ENCODE results near the gene PPDPF.

Gene PPDPF

GRCh38 chr20:63487116-63487764, 33.3 kb upstream of the PPDPF start:
- H3K4me3 ChIP-seq (ENCODE audit: low read depth, low read length): no peak overlapping the region

GRCh38 chr20:63487781-63488241, 32.8 kb upstream of the PPDPF start:
- H3K4me3 ChIP-seq (ENCODE audit: low read depth, low read length): peak overlapping the region; percentile 13

- no peak overlapping the region for H3K4me3 ChIP-seq (ENCODE audit: low read depth, low read length)
Observed at GRCh38 chr20:63488315-63489251, 32.0 kb upstream of the PPDPF start.

- H3K4me3 ChIP-seq (ENCODE audit: low read depth, low read length): no peak overlapping the region
Observed at GRCh38 chr20:63490416-63490815, 30.1 kb upstream of the PPDPF start.

GRCh38 chr20:63491078-63491477, 29.5 kb upstream of the PPDPF start:
- no peak overlapping the region for H3K4me3 ChIP-seq (ENCODE audit: low read depth, low read length)

GRCh38 chr20:63491635-63492230, 28.8 kb upstream of the PPDPF start:
- H3K4me3 ChIP-seq (ENCODE audit: low read depth, low read length): no peak overlapping the region

GRCh38 chr20:63492518-63492917, 28.0 kb upstream of the PPDPF start:
- H3K4me3 ChIP-seq (ENCODE audit: low read depth, low read length): no peak overlapping the region

- no peak overlapping the region for H3K4me3 ChIP-seq (ENCODE audit: low read depth, low read length)
Observed at GRCh38 chr20:63492982-63493381, 27.6 kb upstream of the PPDPF start.

GRCh38 chr20:63493563-63494020, 27.0 kb upstream of the PPDPF start:
- no peak overlapping the region for H3K4me3 ChIP-seq (ENCODE audit: low read depth, low read length)

- H3K4me3 ChIP-seq (ENCODE audit: low read depth, low read length): no peak overlapping the region
Observed at GRCh38 chr20:63494084-63494419, 26.5 kb upstream of the PPDPF start.

GRCh38 chr20:63494420-63495166, 26.0 kb upstream of the PPDPF start:
- no peak overlapping the region for H3K4me3 ChIP-seq (ENCODE audit: low read depth, low read length)

GRCh38 chr20:63495167-63495720, 25.3 kb upstream of the PPDPF start:
- no peak overlapping the region for H3K4me3 ChIP-seq (ENCODE audit: low read depth, low read length)

- H3K4me3 ChIP-seq (ENCODE audit: low read depth, low read length): no peak overlapping the region
Observed at GRCh38 chr20:63495741-63496595, 24.6 kb upstream of the PPDPF start.

GRCh38 chr20:63496596-63497120, 23.9 kb upstream of the PPDPF start:
- no peak overlapping the region for H3K4me3 ChIP-seq (ENCODE audit: low read depth, low read length)

GRCh38 chr20:63497138-63497945, 23.2 kb upstream of the PPDPF start:
- H3K4me3 ChIP-seq (ENCODE audit: low read depth, low read length): no peak overlapping the region

GRCh38 chr20:63497946-63498935, 22.3 kb upstream of the PPDPF start:
- peak overlapping the region; percentile 10 for H3K4me3 ChIP-seq (ENCODE audit: low read depth, low read length)

- peak within 1 kb of the TSS; percentile 37 for H3K4me3 ChIP-seq (ENCODE audit: low read depth, low read length)
Observed at GRCh38 chr20:63498960-63499337, 21.6 kb upstream of the PPDPF start, which contains the start of gene EEF1A2. Gene EEF1A2 (minus strand): TSS chr20:63499083. CDS start chr20:63497763, 1,320 bp downstream.
